GM12891 (cell line): ENCODE measurements around the gene OR52W1.

Experiments
- POLR2A ChIP-seq: IDR thresholded peaks from 2 replicates; pipeline ENCODE4 v1.6.1; 2011; ENCODE audit warnings: low read depth, low read length, control low read depth
- POLR2AphosphoS5 ChIP-seq: IDR thresholded peaks from 2 replicates; pipeline ENCODE4 v1.6.1; 2011; ENCODE audit warnings: low read depth, low read length, control low read depth

DNA sequence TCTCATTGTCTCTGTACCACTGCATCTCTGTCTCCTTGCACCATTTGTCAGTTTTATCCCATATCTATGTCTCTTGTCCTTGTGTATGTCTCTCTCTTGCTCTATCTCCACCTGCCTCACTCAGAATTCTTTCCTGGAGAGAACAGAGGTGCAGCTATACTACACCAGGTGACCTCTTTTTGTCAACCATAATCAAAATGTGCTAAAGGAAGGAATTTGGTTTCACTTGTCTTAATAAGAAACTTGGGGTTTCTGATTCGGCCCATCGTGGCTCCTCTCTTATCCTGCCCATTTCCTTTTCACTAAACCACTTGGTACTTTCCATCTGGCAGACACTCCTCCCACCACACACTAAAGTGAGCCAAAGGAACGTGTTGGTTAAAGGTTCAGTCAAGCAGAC, 4.3 kb downstream of the OR52W1 start:
- TF ChIP-seq POLR2A = no peak
- no peak for TF ChIP-seq POLR2AphosphoS5
